IMR-90 (cell line): Measurements from ENCODE around the gene UBLCP1. TPM values are rescaled to one million over a fixed set of nuclear protein-coding genes. Genes with fewer than 3 reads are reported as not detected.

Source experiments
- ATAC-seq: fragments of 200-7000 bp; cut with Tn5 transposase; 2 replicates; pipeline ENCODE4 v1.9.1; 2020; ENCODE audit warnings: low read depth, mild to moderate bottlenecking, moderate library complexity
- BruUV-seq: library from RNA; stranded (reverse); fragments of 400-500 nt; replicated peaks from 2 replicates; lab custom pipeline; 2021; lab: Mats Ljungman, UMichigan
- CTCF ChIA-PET: fragments of 300-600 bp; formaldehyde crosslinking; extraction: SDS; loops from one replicate; lab custom pipeline; 2021; ENCODE audit warnings: antibody characterized with exemption; lab: Yijun Ruan, JAX
- POLR2A ChIA-PET: fragments of 300-600 bp; sonication (Branson Sonifier 250); formaldehyde crosslinking; loops from one replicate; lab custom pipeline; 2022; ENCODE audit warnings: antibody characterized with exemption; ENCODE audit not compliant: unreplicated experiment; lab: Charles Lee
- DNase-seq: peaks from one replicate; pipeline ENCODE4 v3.0.0; 2013
- H2AFZ ChIP-seq: replicated peaks from 2 replicates; pipeline ENCODE3; 2013; ENCODE audit warnings: low read length, mild to moderate bottlenecking; ENCODE audit not compliant: poor library complexity
- H2AK5ac ChIP-seq: 2 replicates; pipeline ENCODE4 v1.6.1; 2013; ENCODE audit warnings: low read depth, low read length, inconsistent platforms
- H2AK9ac ChIP-seq: replicated peaks from 2 replicates; pipeline ENCODE3; 2013; ENCODE audit warnings: mild to moderate bottlenecking, low read depth, low read length, moderate library complexity; ENCODE audit not compliant: poor library complexity
- H2BK120ac ChIP-seq: 2 replicates; pipeline ENCODE4 v1.6.1; 2013; ENCODE audit warnings: low read depth, low read length, inconsistent platforms
- H2BK15ac ChIP-seq: 3 replicates; pipeline ENCODE4 v1.6.1; 2013; ENCODE audit warnings: low read depth, low read length, inconsistent platforms
- H2BK20ac ChIP-seq: 2 replicates; pipeline ENCODE4 v1.6.1; 2013; ENCODE audit warnings: low read depth, mild to moderate bottlenecking, inconsistent platforms, low read length, moderate library complexity
- H2BK5ac ChIP-seq: 2 replicates; pipeline ENCODE4 v1.6.1; 2013; ENCODE audit warnings: mild to moderate bottlenecking, low read depth, low read length, inconsistent platforms; ENCODE audit not compliant: poor library complexity, severe bottlenecking
- H3K14ac ChIP-seq: replicated peaks from 2 replicates; pipeline ENCODE4 v1.6.1; 2013; ENCODE audit warnings: low read depth, low read length, inconsistent platforms
- H3K18ac ChIP-seq: 2 replicates; pipeline ENCODE4 v1.6.1; 2013; ENCODE audit warnings: low read depth, low read length, control low read depth
- H3K23ac ChIP-seq: 2 replicates; pipeline ENCODE4 v1.6.1; 2013; ENCODE audit warnings: low read depth, low read length, inconsistent platforms
- H3K27ac ChIP-seq: 2 replicates; pipeline ENCODE4 v1.5.1; 2013; ENCODE audit warnings: mild to moderate bottlenecking, control low read depth, low read length; ENCODE audit not compliant: insufficient read depth
- H3K27me3 ChIP-seq: 2 replicates; pipeline ENCODE4 v1.6.1; 2013; ENCODE audit warnings: low read length; ENCODE audit not compliant: control insufficient read depth, insufficient read depth
- H3K36me3 ChIP-seq: 2 replicates; pipeline ENCODE4 v1.6.1; 2013; ENCODE audit warnings: low read length, mixed read lengths; ENCODE audit not compliant: control insufficient read depth, insufficient read depth
- H3K4ac ChIP-seq: 2 replicates; pipeline ENCODE4 v1.6.1; 2013; ENCODE audit warnings: low read depth, low read length, inconsistent platforms
- H3K4me1 ChIP-seq: 2 replicates; pipeline ENCODE4 v1.6.1; 2013; ENCODE audit warnings: low read length, mixed read lengths; ENCODE audit not compliant: control insufficient read depth, insufficient read depth
- H3K4me2 ChIP-seq: 2 replicates; pipeline ENCODE4 v1.6.1; 2013; ENCODE audit warnings: low read depth, mild to moderate bottlenecking, control low read depth, low read length, moderate library complexity
- H3K4me3 ChIP-seq: 2 replicates; pipeline ENCODE4 v1.5.1; 2013; ENCODE audit warnings: low read depth, mild to moderate bottlenecking, control low read depth, low read length, moderate library complexity; ENCODE audit not compliant: insufficient read depth
- H3K56ac ChIP-seq: 2 replicates; pipeline ENCODE4 v1.6.1; 2013; ENCODE audit warnings: low read length, inconsistent platforms; ENCODE audit not compliant: insufficient read depth; ENCODE audit errors: extremely low read depth
- H3K79me1 ChIP-seq, 2 experiments: 2 replicates each; pipeline ENCODE4 v1.6.1; 2013; ENCODE audit warnings: low read length in 2 of 2, inconsistent platforms in 1 of 2, low read depth in 1 of 2
- H3K9ac ChIP-seq: 2 replicates; pipeline ENCODE4 v1.6.1; 2013; ENCODE audit warnings: low read depth, low read length, control low read depth
- H3K9me1 ChIP-seq: 2 replicates; pipeline ENCODE4 v1.6.1; 2013; ENCODE audit warnings: low read length, inconsistent platforms; ENCODE audit not compliant: insufficient read depth
- H3K9me3 ChIP-seq: 2 replicates; pipeline ENCODE4 v1.6.1; 2013; ENCODE audit warnings: low read length; ENCODE audit not compliant: control insufficient read depth, insufficient read depth
- H4K20me1 ChIP-seq: 2 replicates; pipeline ENCODE4 v1.6.1; 2013; ENCODE audit warnings: low read length, inconsistent platforms; ENCODE audit not compliant: insufficient read depth
- H4K5ac ChIP-seq: 2 replicates; pipeline ENCODE4 v1.6.1; 2013; ENCODE audit warnings: mild to moderate bottlenecking, low read depth, low read length, control low read depth
- H4K8ac ChIP-seq, 2 experiments: 2 replicates each; pipeline ENCODE4 v1.6.1; 2013; ENCODE audit warnings: low read depth in 2 of 2, low read length in 2 of 2, control low read depth in 1 of 2, inconsistent platforms in 1 of 2
- H4K91ac ChIP-seq: 2 replicates; pipeline ENCODE4 v1.6.1; 2013; ENCODE audit warnings: low read depth, low read length, inconsistent platforms; ENCODE audit not compliant: insufficient read depth
- BHLHE40 ChIP-seq: fragments of 150-350 bp; IDR thresholded peaks from 2 replicates; pipeline ENCODE4 v1.6.1; 2016; ENCODE audit warnings: mild to moderate bottlenecking, low read depth, low read length
- CEBPB ChIP-seq: IDR thresholded peaks from 2 replicates; pipeline ENCODE4 v1.6.1; 2012; ENCODE audit warnings: low read depth, low read length, improper control_type of control experiment
- CHD1 ChIP-seq: IDR thresholded peaks from 2 replicates; pipeline ENCODE4 v1.6.1; 2012; ENCODE audit warnings: low read depth, low read length, improper control_type of control experiment
- FOS ChIP-seq: fragments of 150-350 bp; IDR thresholded peaks from 2 replicates; pipeline ENCODE4 v1.6.1; 2016; ENCODE audit warnings: low read depth, low read length
- MAFK ChIP-seq: IDR thresholded peaks from 2 replicates; pipeline ENCODE4 v1.6.1; 2012; ENCODE audit warnings: low read depth, low read length, improper control_type of control experiment
- MAZ ChIP-seq: IDR thresholded peaks from 2 replicates; pipeline ENCODE4 v1.6.1; 2012; ENCODE audit warnings: low read depth, mild to moderate bottlenecking, low read length, improper control_type of control experiment, moderate library complexity, borderline replicate concordance
- MXI1 ChIP-seq: IDR thresholded peaks from 2 replicates; pipeline ENCODE4 v1.6.1; 2012; ENCODE audit warnings: low read depth, mild to moderate bottlenecking, low read length, moderate library complexity, borderline replicate concordance
- NFE2L2 ChIP-seq: fragments of 150-350 bp; IDR thresholded peaks from 2 replicates; pipeline ENCODE4 v1.6.1; 2016; ENCODE audit warnings: low read depth, mild to moderate bottlenecking, low read length
- POLR2A ChIP-seq: IDR thresholded peaks from 2 replicates; pipeline ENCODE4 v1.6.1; 2012; ENCODE audit warnings: mild to moderate bottlenecking, low read depth, low read length
- RAD21 ChIP-seq: IDR thresholded peaks from 2 replicates; pipeline ENCODE4 v1.6.1; 2012; ENCODE audit warnings: low read length, improper control_type of control experiment
- RCOR1 ChIP-seq: IDR thresholded peaks from 2 replicates; pipeline ENCODE4 v1.6.1; 2012; ENCODE audit warnings: mild to moderate bottlenecking, low read length, improper control_type of control experiment; ENCODE audit not compliant: insufficient replicate concordance
- RFX5 ChIP-seq: IDR thresholded peaks from 2 replicates; pipeline ENCODE4 v1.8.0; 2012; ENCODE audit warnings: low read depth, mild to moderate bottlenecking, low read length, moderate library complexity
- SMC3 ChIP-seq: fragments of 150-350 bp; IDR thresholded peaks from 2 replicates; pipeline ENCODE4 v1.6.1; 2016; ENCODE audit warnings: low read depth, mild to moderate bottlenecking, antibody characterized with exemption, low read length, moderate library complexity
- WGBS, 2 experiments: methylation state at CpG; one replicate each; pipeline versions ENCODE4 v1.1.5 to v1.1.7; 2013; ENCODE audit warnings: missing lambda C conversion rate in 2 of 2; ENCODE audit not compliant: insufficient read length in 1 of 2; ENCODE audit errors: extremely low coverage in 2 of 2; 5-methylcytosine and 5-hydroxymethylcytosine counted together
- dilution Hi-C: fragments of 300-500 bp; cut with HindIII; formaldehyde crosslinking; loops from one replicate; pipeline ENCODE4 v1.14.3; 2018; ENCODE audit warnings: low sequenced_read_pairs; ENCODE audit not compliant: unreplicated experiment
- in situ Hi-C: fragments of 300-500 bp; cut with MboI; formaldehyde crosslinking; loops from 3 replicates; pipeline ENCODE4 v1.14.3; 2019; ENCODE audit warnings: low sequenced_read_pairs, inconsistent platforms, mixed read lengths
- intact Hi-C: fragments of 100-400 bp; cut with micrococcal nuclease; formaldehyde crosslinking; loops from 2 replicates; pipeline ENCODE4 v1.10.0; 2022
- polyA plus RNA-seq, 3 experiments: library from polyadenylated mRNA; depleted of rRNA; stranded (reverse); fragments of >200 nt; gene quantifications; 2 replicates each; pipeline ENCODE4 v1.2.3, GENCODE V29; 2012; ENCODE audit warnings: low replicate concordance in 1 of 3
- total RNA-seq: library from RNA; depleted of rRNA; stranded (reverse); fragments of >200 nt; gene quantifications from 2 replicates; pipeline ENCODE4 v1.2.3, GENCODE V29; 2012
- TF ChIP-seq, protein P1 (sequence below): fragments of 150-350 bp; IDR thresholded peaks from 2 replicates; pipeline ENCODE4 v1.6.1; 2017; ENCODE audit warnings: mild to moderate bottlenecking, antibody characterized with exemption, low read length, low read depth
- TF ChIP-seq, protein P2 (sequence below): conservative IDR thresholded peaks from 2 replicates; pipeline ENCODE4 v1.5.1; 2012; ENCODE audit warnings: mild to moderate bottlenecking, low read depth, low read length, improper control_type of control experiment

Gene UBLCP1
- total and polyA plus RNA-seq, 2 of the 4 experiments (the other 2 are of a cell fraction): 11.7 to 17.5 TPM

- no peaks in the 10 kb centered on the region for H3K36me3 ChIP-seq
- H3K18ac ChIP-seq: no peak overlapping the region
- TF ChIP-seq RCOR1 (no peak), MXI1 (no peak), CEBPB (no peak), NFE2L2 (no peak), RAD21 (no peak), MAFK (no peak), MAZ (no peak), SMC3 (no peak), RFX5 (no peak), FOS (no peak), BHLHE40 (no peak), POLR2A (no peak), CHD1 (no peak)
- TF ChIP-seq, protein P1, sequence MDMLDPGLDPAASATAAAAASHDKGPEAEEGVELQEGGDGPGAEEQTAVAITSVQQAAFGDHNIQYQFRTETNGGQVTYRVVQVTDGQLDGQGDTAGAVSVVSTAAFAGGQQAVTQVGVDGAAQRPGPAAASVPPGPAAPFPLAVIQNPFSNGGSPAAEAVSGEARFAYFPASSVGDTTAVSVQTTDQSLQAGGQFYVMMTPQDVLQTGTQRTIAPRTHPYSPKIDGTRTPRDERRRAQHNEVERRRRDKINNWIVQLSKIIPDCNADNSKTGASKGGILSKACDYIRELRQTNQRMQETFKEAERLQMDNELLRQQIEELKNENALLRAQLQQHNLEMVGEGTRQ: no peak
- TF ChIP-seq, protein P2, sequence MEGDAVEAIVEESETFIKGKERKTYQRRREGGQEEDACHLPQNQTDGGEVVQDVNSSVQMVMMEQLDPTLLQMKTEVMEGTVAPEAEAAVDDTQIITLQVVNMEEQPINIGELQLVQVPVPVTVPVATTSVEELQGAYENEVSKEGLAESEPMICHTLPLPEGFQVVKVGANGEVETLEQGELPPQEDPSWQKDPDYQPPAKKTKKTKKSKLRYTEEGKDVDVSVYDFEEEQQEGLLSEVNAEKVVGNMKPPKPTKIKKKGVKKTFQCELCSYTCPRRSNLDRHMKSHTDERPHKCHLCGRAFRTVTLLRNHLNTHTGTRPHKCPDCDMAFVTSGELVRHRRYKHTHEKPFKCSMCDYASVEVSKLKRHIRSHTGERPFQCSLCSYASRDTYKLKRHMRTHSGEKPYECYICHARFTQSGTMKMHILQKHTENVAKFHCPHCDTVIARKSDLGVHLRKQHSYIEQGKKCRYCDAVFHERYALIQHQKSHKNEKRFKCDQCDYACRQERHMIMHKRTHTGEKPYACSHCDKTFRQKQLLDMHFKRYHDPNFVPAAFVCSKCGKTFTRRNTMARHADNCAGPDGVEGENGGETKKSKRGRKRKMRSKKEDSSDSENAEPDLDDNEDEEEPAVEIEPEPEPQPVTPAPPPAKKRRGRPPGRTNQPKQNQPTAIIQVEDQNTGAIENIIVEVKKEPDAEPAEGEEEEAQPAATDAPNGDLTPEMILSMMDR: no peak
- no peak overlapping the region for H2BK5ac ChIP-seq
- H2BK15ac ChIP-seq: no peak overlapping the region
- H2BK20ac ChIP-seq: no peak overlapping the region
- no TSS peak for BruUV-seq
- no peaks in the 10 kb centered on the region for H3K9me3 ChIP-seq
- H3K23ac ChIP-seq: no peak overlapping the region
- ChIA-PET CTCF (no interaction called here), POLR2A (no interaction called here)
- no peak overlapping the region for H3K14ac ChIP-seq
- no peak for DNase-seq
- intact Hi-C loops: no loop called here
- H3K56ac ChIP-seq: no peak overlapping the region
- H3K4me2 ChIP-seq: no peak overlapping the region
- H3K9me1 ChIP-seq: no peaks in the 10 kb centered on the region
- no peak overlapping the region for H2AK5ac ChIP-seq
- no peaks in the 10 kb centered on the region for H3K79me1 ChIP-seq
- peaks cover 8% of the 10 kb centered on the region for H3K27me3 ChIP-seq
- H2BK120ac ChIP-seq: no peak overlapping the region
- no CpG with 5 or more reads among the region's 2 CpGs for WGBS, 2 experiments
- H2AFZ ChIP-seq: no peak overlapping the region
- dilution Hi-C loops: no loop called here
- H4K8ac ChIP-seq: no peak overlapping the region
- H4K5ac ChIP-seq: no peak overlapping the region
- H3K4me3 ChIP-seq: no peak overlapping the region
- H3K4me1 ChIP-seq: no peaks in the 10 kb centered on the region
- no peak for ATAC-seq
- no peak overlapping the region for H2AK9ac ChIP-seq
- no peak overlapping the region for H3K4ac ChIP-seq
- in situ Hi-C loops: no loop called here
- no peaks in the 10 kb centered on the region for H4K20me1 ChIP-seq
- no peak overlapping the region for H3K9ac ChIP-seq
- H4K91ac ChIP-seq: no peak overlapping the region
- H3K27ac ChIP-seq: no peak overlapping the region
These were observed 13.9 kb upstream of the UBLCP1 start for GRCh38 chr5:159249158-159249557.
